AG20443 (cell line): ENCODE data around the gene GRPEL1.

Experiments used
- DNase-seq: peaks from one replicate; pipeline ENCODE4 v3.0.0; 2012; ENCODE audit warnings: low spot score, mixed read lengths

GRPEL1 gene

GRCh38 chr4:7044137-7044930 is 23.5 kb downstream of the GRPEL1 start:
- DNase-seq: no peak

DNA sequence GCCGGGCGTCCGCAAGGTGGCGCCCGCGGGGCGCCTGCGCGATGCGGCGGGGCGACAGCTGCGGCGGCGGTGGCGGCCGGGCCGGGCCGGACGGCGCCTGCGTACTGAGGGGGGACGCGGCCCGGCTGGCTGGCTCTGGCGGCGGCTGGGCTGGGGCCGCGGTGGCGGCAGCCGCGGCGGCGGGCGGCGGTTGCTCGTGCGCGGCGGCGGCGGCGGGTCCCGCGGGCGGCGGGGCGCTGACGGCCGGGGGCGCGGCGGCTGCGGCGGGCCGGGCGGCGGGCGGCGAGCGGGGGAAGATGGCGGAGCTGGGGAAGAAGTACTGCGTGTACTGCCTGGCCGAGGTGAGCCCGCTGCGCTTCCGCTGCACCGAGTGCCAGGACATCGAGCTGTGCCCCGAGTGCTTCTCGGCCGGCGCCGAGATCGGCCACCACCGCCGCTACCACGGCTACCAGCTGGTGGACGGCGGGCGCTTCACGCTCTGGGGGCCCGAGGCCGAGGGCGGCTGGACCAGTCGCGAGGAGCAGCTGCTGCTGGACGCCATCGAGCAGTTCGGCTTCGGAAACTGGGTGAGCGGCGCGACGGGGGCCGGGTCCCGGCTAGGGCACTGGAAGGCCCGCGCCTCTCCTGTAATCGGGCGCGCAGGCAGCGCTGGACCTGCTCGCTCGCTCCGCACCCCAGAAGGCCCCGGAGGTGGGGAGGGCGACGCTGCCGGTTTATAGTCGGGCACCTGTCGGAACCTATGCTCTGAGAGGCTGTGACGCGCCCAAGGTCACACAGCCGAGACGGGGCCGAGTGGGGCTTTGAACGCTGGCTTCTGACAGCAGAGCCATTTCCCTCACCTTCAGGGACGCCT is 24.4 kb downstream of the GRPEL1 start, which contains the start of gene TADA2B:
Gene TADA2B, plus strand, starts transcription at position 89 of the 853 bp plus-strand sequence. Its CDS starts 208 bp downstream, at position 297.
- DNase-seq: no peak

- DNase-seq: peak; percentile 100
Observed at GRCh38 chr4:7042503-7043283, 25.2 kb downstream of the GRPEL1 start.

DNA sequence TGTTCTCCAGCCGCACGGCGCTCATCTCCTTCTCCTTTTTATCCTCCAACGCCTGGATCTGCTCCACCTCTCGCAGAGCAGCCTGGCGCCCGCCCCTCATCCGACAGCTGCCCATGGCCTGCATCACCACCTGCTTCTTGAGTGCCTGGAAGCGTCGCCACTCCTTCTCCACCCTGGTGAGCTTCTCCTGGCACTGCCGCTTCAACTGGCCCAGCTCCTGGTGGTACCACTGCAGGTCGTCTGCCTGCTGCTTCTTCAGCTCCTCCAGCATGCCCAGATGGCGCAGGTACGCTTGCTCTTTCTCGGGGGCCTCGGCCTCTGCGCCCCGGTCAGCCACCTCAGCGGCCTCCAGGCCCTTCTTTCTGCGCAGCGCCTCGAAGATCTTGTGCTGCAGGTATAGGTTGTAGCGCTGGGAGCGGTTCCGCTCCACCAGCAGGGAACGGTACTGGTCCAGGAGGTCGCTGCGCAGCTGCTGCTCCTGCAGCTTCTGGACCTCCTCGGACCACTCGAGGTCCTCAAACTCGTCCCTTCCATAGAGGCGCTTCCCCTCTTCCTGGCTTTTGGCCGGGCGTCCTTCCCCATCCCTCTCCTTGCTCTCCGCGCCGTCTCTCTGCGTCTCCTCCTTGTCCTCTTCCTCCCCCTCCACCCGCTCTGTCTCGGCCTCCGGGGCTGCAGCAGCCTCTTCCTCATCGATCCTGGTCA is 25.9 kb downstream of the GRPEL1 start:
- DNase-seq: no peak

- DNase-seq: no peak
Observed at GRCh38 chr4:7041246-7041645, 26.6 kb downstream of the GRPEL1 start.

DNA sequence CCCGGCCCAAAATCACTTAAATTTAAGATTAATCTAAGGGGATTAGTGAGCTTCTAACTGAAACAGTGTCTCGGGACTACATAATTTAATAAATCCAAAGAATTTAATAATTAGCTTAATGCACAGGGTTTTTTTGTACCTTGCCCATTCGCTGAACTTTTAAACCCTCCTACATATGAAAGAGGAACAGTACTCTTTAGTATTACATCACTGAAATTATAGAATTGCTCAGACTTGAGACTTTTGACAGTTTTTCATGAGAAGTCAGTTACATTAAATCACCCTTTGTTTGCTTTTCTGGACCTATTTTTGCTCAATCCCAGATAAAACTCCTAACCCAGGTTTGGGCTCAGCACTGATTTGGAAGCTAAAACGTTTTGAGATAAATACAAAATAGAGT is 27.1 kb downstream of the GRPEL1 start:
- no peak for DNase-seq

- DNase-seq: no peak
Observed at GRCh38 chr4:7037425-7037824, 30.4 kb downstream of the GRPEL1 start.

DNA sequence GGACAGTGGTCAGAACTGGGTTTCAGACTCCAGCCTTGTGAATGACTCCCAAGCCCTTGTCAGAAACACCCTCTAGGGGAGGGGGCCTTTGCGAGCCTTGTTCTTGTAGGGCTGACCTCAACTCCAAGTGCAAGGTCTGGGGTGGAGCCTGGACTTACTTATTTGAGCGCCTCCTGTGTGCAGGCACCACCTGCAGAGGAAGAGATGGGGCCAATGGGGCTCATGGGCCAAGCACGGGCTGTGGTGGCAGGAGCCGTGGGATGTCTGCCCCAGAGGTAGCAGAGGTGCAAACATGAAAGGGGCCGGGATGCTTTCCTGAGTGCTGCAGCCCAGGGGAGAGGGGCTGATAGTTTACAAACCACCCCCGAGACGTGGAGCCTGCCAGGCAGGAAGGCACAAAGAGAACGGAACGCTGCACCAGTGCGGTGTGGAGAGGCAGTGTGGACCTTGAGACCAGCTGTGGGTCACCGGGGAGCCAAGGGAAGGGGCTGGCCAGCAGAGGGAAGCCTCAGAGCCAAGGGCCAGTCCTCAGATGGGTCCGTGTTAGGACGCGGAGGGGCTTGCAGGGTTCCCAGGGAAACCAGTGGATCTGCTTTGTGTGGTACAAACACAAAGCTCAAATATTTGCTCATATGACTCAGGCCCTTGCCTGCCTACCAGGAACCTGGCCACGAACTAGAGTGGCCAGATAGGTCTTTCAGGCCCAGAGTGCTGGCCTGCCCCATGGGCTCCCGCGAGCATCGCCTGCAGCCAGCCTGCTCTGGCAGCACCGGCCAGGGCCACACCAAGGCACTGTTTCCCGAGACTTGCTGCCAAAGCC is 33.4 kb downstream of the GRPEL1 start:
- DNase-seq: peak; percentile 81

DNA sequence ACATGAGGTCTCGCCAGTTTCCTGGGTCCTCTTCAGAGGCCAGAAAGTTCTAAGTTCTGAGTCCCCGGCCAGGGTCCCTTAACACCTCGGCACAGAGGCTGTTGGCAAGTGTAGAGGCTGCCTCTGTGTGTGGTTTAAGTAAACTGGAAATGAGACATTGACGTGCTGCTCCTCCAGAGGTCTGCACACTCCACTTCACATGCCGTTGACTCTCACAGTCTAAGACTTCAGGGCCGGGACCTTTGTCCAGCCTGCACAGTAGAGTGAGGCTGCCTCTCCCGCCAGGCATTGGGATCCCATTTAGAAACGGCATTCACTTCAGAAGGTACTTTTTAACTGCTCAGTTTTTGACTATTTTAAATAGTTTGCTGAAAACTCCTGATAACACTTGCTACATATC is 35.3 kb downstream of the GRPEL1 start:
- no peak for DNase-seq

DNA sequence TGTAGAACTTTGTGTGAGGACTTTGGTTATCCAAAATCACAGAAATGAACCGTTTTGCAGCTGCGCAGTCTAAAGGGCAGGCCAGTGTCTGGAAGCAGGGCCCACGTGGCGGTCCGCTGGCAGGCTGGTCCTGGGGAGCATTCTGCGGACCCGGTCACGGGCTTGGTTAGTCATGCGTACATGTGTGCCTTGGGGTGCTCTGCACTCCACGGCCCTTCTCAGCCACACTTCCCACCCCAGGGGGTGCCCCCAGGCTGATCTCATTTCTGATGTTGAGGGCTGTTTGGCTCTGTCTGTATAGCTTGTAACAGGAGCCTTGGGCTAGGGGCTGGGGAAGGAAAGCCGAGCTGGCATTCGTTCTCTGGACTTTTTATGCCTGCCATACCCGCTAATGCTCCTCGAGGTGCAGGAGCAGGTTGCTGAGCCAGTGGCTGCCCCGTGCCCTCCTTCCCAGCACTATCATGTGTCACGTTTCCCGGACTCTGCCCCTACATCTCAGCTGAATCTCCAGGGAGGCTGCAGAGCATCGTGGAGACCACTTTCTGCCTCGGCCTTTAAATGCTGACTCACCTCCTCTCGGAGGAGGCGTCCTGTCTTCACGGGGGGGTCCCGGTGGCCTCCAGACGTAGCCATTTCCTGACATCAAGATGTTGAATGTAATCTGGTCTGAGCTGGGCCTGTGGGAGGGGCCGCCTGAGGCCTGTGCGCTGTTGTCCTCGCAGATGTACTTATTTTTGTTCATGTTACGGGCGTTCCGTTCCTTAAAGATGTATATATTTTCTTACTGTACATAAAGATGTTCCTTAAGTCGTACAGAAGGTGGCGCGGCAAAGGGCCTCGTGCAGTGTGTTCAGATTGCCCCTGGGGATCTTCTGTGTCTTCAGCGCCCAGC is 36.1 kb downstream of the GRPEL1 start:
- no peak for DNase-seq

DNA sequence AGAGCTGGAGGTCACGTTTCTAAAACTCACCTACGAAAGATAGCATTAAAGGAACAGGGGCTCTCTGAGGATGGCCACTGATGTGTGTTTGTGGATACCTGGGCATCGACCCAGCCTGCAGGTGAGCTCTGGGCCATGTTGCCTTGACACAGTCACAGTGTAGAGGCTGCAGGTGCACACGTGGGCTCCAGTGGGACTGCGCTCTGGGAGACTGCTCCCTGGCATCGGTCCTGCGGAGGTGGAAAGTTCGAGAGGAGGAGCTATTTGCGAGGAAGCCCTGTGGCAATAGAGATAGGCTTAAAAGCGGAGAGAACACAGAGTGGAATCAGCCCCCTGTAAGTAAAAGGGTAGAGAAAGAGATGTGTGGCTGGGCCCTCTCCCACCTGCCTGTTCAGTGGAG is 37.0 kb downstream of the GRPEL1 start:
- DNase-seq: no peak

GRCh38 chr4:7029921-7030320 is 37.9 kb downstream of the GRPEL1 start:
- DNase-seq: no peak

GRCh38 chr4:7029212-7029611 is 38.7 kb downstream of the GRPEL1 start:
- no peak for DNase-seq

DNA sequence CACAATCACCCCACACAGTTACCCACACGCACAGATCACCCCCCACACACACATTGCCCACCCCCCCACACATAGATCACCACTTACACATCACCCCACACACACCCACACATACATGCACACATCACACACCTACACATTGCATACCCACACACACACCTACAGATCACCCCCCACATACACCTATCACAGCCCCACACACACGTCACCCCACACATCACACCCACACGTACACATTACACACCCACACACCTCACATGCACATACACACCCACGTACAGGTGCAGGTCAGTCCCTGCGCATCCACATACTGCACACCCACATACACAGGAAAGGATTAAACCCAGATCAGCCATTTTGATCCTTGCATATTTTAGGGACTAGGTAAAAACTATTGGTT is 40.0 kb downstream of the GRPEL1 start:
- DNase-seq: no peak

GRCh38 chr4:7027284-7027683 is 40.6 kb downstream of the GRPEL1 start:
- DNase-seq: no peak

DNA sequence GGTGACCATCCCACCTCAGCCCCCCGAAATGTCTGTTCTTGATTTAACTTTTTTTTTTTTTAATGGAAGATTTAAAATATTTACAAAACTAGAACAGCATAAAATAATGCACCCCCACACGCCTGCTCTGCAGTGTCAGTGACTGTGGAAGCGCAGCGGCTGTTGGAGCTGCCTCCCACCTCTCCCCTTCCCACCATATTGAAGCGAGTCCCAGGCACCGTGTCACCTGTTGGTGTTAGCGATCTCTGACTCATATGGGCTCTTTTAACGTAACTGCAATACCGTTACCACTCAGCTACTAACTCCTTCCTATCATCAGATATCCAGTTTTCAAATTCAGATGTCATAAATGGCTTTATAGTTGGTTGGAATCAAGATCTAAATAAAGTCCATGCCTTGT is 41.8 kb downstream of the GRPEL1 start:
- no peak for DNase-seq

DNA sequence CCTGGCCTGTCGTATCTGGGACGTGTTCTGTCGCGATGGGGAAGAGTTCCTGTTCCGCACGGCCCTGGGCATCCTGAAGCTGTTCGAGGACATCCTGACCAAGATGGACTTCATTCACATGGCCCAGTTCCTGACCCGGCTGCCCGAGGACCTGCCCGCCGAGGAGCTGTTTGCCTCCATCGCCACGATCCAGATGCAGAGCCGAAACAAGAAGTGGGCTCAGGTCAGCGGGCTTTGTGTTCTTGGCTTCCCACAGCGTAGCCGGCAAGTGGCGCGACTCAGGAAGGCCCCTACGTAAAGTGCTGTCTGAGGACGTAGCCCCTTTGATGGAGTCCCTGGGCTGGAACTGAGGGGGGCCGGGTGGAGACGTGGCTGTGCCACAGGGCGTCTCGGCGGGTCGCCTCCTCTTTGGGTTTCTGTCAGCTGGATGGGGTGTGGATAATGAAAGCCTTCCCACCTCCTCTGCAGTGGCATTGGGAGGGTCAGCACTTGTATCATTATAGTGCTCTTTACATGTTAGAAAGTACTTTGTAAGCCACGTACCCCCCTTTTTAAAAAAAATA is 42.7 kb downstream of the GRPEL1 start:
- no peak for DNase-seq

DNA sequence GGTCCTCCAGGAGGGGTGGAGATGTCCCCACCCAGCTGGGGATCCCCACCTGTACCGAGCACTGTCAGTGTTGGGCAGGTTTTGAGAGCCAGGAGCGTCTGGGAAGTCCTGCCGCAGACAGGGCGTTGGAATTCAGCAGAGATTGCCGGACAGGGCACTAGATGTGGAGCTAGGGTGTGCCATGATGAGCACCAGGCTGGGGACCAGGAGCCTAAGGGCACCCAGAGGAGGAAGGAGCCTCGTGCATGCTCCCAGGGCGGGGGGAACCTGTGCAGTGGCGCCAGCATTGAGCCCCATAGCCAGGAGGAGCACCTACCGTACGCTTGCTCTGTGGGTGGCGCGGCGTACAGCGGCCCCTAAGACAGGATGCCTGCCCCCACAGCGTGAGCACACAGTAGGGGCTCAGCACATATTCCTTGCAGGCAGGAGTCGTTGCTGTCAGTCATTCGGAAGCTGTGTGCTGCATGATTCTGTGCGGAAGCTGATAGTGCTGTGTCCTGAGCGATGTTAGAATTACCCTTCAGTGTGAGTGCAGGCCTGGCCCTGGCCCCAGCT is 43.5 kb downstream of the GRPEL1 start:
- no peak for DNase-seq

GRCh38 chr4:7023901-7024300 is 44.0 kb downstream of the GRPEL1 start:
- no peak for DNase-seq
